Keratinocyte (primary cell): ENCODE results near the gene DPYD. TPM values are rescaled to one million over a fixed set of nuclear protein-coding genes. Genes with fewer than 3 reads are reported as not detected.

Experiments used
- DNase-seq: peaks from one replicate; pipeline ENCODE4 v3.0.0-alpha.2; 2011; ENCODE audit warnings: low read depth, missing footprints, low spot score
- FAIRE-seq: peaks from 2 replicates; lab custom pipeline; 2011; peaks lifted over from hg19 to GRCh38; lab: Jason Lieb, UNC
- H2AFZ ChIP-seq: 2 replicates; pipeline ENCODE4 v1.6.0; 2012; ENCODE audit warnings: low read length, control low read depth, inconsistent platforms; ENCODE audit not compliant: control insufficient read depth
- H3K27ac ChIP-seq: 2 replicates; pipeline ENCODE4 v1.5.1; 2011; ENCODE audit warnings: low read length; ENCODE audit not compliant: control insufficient read depth, insufficient read depth
- H3K27me3 ChIP-seq: 3 replicates; pipeline ENCODE4 v1.6.0; 2011; ENCODE audit warnings: low read length; ENCODE audit not compliant: control insufficient read depth, insufficient read depth; ENCODE audit errors: extremely low read depth
- H3K36me3 ChIP-seq, 2 experiments: 2 replicates in 1 of 2; 3 replicates in 1 of 2; pipeline ENCODE4 v1.5.1; 2011; ENCODE audit warnings: low read length in 2 of 2, mild to moderate bottlenecking in 1 of 2; ENCODE audit not compliant: control insufficient read depth in 2 of 2, insufficient read depth in 2 of 2; ENCODE audit errors: extremely low read depth in 1 of 2
- H3K4me1 ChIP-seq: 3 replicates; pipeline ENCODE4 v1.5.1; 2011; ENCODE audit warnings: low read length; ENCODE audit not compliant: control insufficient read depth, insufficient read depth; ENCODE audit errors: extremely low read depth
- H3K4me2 ChIP-seq: 3 replicates; pipeline ENCODE4 v1.6.0; 2011; ENCODE audit warnings: low read depth, low read length; ENCODE audit not compliant: control insufficient read depth, insufficient read depth; ENCODE audit errors: extremely low read depth
- H3K4me3 ChIP-seq, 3 experiments: fragments of 200-600 bp in 1 of 3; sonication (generic) in 1 of 3; 2 replicates in 2 of 3; 3 replicates in 1 of 3; pipeline ENCODE4 v1.5.1; 2011 to 2016; ENCODE audit warnings: low read length in 3 of 3, mild to moderate bottlenecking in 3 of 3, control low read depth in 2 of 3, inconsistent platforms in 1 of 3, low read depth in 1 of 3, mixed read lengths in 1 of 3, mixed run types in 1 of 3, moderate library complexity in 1 of 3; ENCODE audit not compliant: control insufficient read depth in 2 of 3, insufficient read depth in 2 of 3; ENCODE audit errors: extremely low read depth in 1 of 3
- H3K79me2 ChIP-seq: 2 replicates; pipeline ENCODE4 v1.6.0; 2012; ENCODE audit warnings: low read length; ENCODE audit not compliant: control insufficient read depth, insufficient read depth
- H3K9ac ChIP-seq: 3 replicates; pipeline ENCODE4 v1.6.0; 2011; ENCODE audit warnings: low read length; ENCODE audit not compliant: control insufficient read depth, insufficient read depth; ENCODE audit errors: extremely low read depth
- H3K9me1 ChIP-seq: 3 replicates; pipeline ENCODE4 v1.6.0; 2011; ENCODE audit warnings: low read length; ENCODE audit not compliant: control insufficient read depth, insufficient read depth; ENCODE audit errors: extremely low read depth
- H3K9me3 ChIP-seq: 2 replicates; pipeline ENCODE4 v1.5.1; 2012; ENCODE audit warnings: low read depth, low read length; ENCODE audit not compliant: control insufficient read depth
- H4K20me1 ChIP-seq: 3 replicates; pipeline ENCODE4 v1.6.0; 2011; ENCODE audit warnings: low read length; ENCODE audit not compliant: control insufficient read depth, insufficient read depth; ENCODE audit errors: extremely low read depth
- EZH2 ChIP-seq: IDR thresholded peaks from one replicate; pipeline ENCODE4 v1.6.1; 2012; ENCODE audit warnings: inconsistent platforms, mild to moderate bottlenecking, low read length, moderate library complexity
- dilution Hi-C: fragments of 300-500 bp; cut with MboI; formaldehyde crosslinking; loops from one replicate; pipeline ENCODE4 v1.7.0; 2020; ENCODE audit warnings: low sequenced_read_pairs; ENCODE audit not compliant: extremely low pct_ligation_motif_present
- polyA plus RNA-seq, 5 experiments: library from polyadenylated mRNA; depleted of rRNA in 3 of 5; stranded (reverse) in 3 of 5; stranded (forward) in 1 of 5; unstranded in 1 of 5; fragments of >200 nt; gene quantifications; 1 replicate in 1 of 5; 2 replicates in 3 of 5; 3 replicates in 1 of 5; pipeline versions ENCODE4 v1.2.1 to v1.2.3, GENCODE V29; 2011 to 2012; ENCODE audit warnings: missing spikeins in 2 of 5, low read depth in 1 of 5, low replicate concordance in 1 of 5
- TF ChIP-seq, protein P1 (sequence below), 3 experiments: IDR thresholded peaks in 1 of 3; conservative IDR thresholded peaks in 1 of 3; optimal IDR thresholded peaks in 1 of 3; 2 replicates in 2 of 3; 3 replicates in 1 of 3; pipeline versions ENCODE3 to v1.5.1; 2011; ENCODE audit warnings: low read length in 3 of 3, mild to moderate bottlenecking in 3 of 3, moderate library complexity in 2 of 3, control low read depth in 1 of 3, inconsistent platforms in 1 of 3; ENCODE audit not compliant: insufficient read depth in 2 of 3; ENCODE audit errors: extremely low read depth in 1 of 3

DPYD gene
- polyA plus RNA-seq, 1 donor (not counting 4 experiments of a cell fraction or from before 2014, with no cell fraction given): 1.9 TPM

DNA sequence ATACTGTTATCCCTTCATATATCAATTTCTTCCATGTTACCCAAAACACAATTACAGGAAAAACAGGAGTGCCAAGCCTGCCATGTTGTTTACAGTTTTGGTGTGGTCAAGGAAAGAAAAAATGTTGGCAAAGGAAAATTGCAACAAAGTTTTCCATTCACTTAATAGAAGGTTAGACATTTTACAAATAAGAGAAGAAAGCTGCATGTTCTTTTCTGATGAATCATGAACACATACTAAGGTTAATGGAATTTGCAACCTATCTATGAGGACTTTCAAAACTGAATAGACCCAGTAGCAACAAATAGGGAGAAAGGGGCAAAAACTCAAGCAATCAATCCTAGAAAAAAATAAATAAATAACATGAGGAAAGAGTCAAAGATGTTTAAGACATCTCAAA lies 556.7 kb downstream of the DPYD start:
- DNase-seq: no peak
- no peaks in the 10 kb centered on the region for H3K27me3 ChIP-seq
- no peaks in the 10 kb centered on the region for H3K79me2 ChIP-seq
- dilution Hi-C loops: no loop called here
- no peak overlapping the region for H3K9ac ChIP-seq
- no peak overlapping the region for H3K4me2 ChIP-seq
- no peaks in the 10 kb centered on the region for H3K9me3 ChIP-seq
- no peaks in the 10 kb centered on the region for H4K20me1 ChIP-seq
- no peak for FAIRE-seq
- H3K36me3 ChIP-seq: no peaks in the 10 kb centered on the region
- TF ChIP-seq EZH2: no peak
- TF ChIP-seq, protein P1, sequence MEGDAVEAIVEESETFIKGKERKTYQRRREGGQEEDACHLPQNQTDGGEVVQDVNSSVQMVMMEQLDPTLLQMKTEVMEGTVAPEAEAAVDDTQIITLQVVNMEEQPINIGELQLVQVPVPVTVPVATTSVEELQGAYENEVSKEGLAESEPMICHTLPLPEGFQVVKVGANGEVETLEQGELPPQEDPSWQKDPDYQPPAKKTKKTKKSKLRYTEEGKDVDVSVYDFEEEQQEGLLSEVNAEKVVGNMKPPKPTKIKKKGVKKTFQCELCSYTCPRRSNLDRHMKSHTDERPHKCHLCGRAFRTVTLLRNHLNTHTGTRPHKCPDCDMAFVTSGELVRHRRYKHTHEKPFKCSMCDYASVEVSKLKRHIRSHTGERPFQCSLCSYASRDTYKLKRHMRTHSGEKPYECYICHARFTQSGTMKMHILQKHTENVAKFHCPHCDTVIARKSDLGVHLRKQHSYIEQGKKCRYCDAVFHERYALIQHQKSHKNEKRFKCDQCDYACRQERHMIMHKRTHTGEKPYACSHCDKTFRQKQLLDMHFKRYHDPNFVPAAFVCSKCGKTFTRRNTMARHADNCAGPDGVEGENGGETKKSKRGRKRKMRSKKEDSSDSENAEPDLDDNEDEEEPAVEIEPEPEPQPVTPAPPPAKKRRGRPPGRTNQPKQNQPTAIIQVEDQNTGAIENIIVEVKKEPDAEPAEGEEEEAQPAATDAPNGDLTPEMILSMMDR (optimal IDR thresholded peaks at IDR 0.05 in 1 of 3, IDR thresholded peaks at IDR 0.05 in 1 of 3, conservative IDR thresholded peaks at IDR 0.05 in 1 of 3; ENCODE audit: extremely low read depth in 1 of 3, insufficient read depth in 2 of 3, low read length in 3 of 3): no peak
- H3K27ac ChIP-seq: no peak overlapping the region
- H3K4me3 ChIP-seq: no peak overlapping the region
- no peaks in the 10 kb centered on the region for H3K9me1 ChIP-seq
- H2AFZ ChIP-seq: no peak overlapping the region
- H3K4me1 ChIP-seq: peaks cover 12% of the 10 kb centered on the region

- Histone ChIP-seq H3K4me2 (no peak overlapping the region), H3K79me2 (no peaks in the 10 kb centered on the region), H3K27ac (no peak overlapping the region), H3K9ac (no peak overlapping the region), H3K9me1 (no peaks in the 10 kb centered on the region), H3K36me3 (no peaks in the 10 kb centered on the region), H3K9me3 (no peaks in the 10 kb centered on the region), H4K20me1 (no peaks in the 10 kb centered on the region), H3K27me3 (no peaks in the 10 kb centered on the region), H3K4me1 (no peaks in the 10 kb centered on the region), H3K4me3 (no peak overlapping the region), H2AFZ (no peak overlapping the region)
- dilution Hi-C loops: no loop called here
- FAIRE-seq: no peak
- no peak for DNase-seq
- no peak for TF ChIP-seq EZH2
- TF ChIP-seq, protein P1 (optimal IDR thresholded peaks at IDR 0.05 in 1 of 3, IDR thresholded peaks at IDR 0.05 in 1 of 3, conservative IDR thresholded peaks at IDR 0.05 in 1 of 3; ENCODE audit: extremely low read depth in 1 of 3, insufficient read depth in 2 of 3, low read length in 3 of 3): no peak
Measured at GRCh38 chr1:97356309-97356708, 564.5 kb downstream of the DPYD start.
